Parathyroid adenoma (tissue), 2 donors: ENCODE data around the gene APOA4.

Experiments
- H2AFZ ChIP-seq: fragments of 300-600 bp; sonication (generic); one replicate; pipeline ENCODE4 v1.7.0; 2017; ENCODE audit warnings: antibody characterized with exemption, mild to moderate bottlenecking
- H3K27ac ChIP-seq: fragments of 300-600 bp; sonication (generic); one replicate; pipeline ENCODE4 v1.7.0; 2017
- H3K27me3 ChIP-seq: fragments of 300-600 bp; sonication (generic); one replicate; pipeline ENCODE4 v1.7.0; 2017; ENCODE audit warnings: low read length; ENCODE audit not compliant: control insufficient read depth, insufficient read depth
- H3K36me3 ChIP-seq: fragments of 300-600 bp; sonication (generic); one replicate; pipeline ENCODE4 v1.7.0; 2017; ENCODE audit warnings: low read length; ENCODE audit not compliant: control insufficient read depth, insufficient read depth
- H3K4me1 ChIP-seq: fragments of 300-600 bp; sonication (generic); one replicate; pipeline ENCODE4 v1.7.0; 2017; ENCODE audit warnings: control low read depth
- H3K4me2 ChIP-seq: fragments of 300-600 bp; sonication (generic); one replicate; pipeline ENCODE4 v1.7.0; 2017; ENCODE audit warnings: low read length
- H3K4me3 ChIP-seq: fragments of 300-600 bp; sonication (generic); one replicate; pipeline ENCODE4 v1.7.0; 2017; ENCODE audit warnings: low read depth, low read length
- H3K79me2 ChIP-seq: fragments of 300-600 bp; sonication (generic); one replicate; pipeline ENCODE4 v1.7.0; 2017; ENCODE audit warnings: control low read depth
- H3K9ac ChIP-seq: fragments of 300-600 bp; sonication (generic); one replicate; pipeline ENCODE4 v1.7.0; 2017; ENCODE audit warnings: mild to moderate bottlenecking
- H3K9me3 ChIP-seq: fragments of 300-600 bp; sonication (generic); one replicate; pipeline ENCODE4 v1.7.0; 2017; ENCODE audit warnings: low read length; ENCODE audit not compliant: control insufficient read depth
- CTCF ChIP-seq: fragments of 300-600 bp; sonication (generic); IDR thresholded peaks from one replicate; pipeline ENCODE4 v1.7.0; 2017; ENCODE audit warnings: antibody characterized with exemption, mild to moderate bottlenecking
- donor health status: primary hyperparathyroidism.

Gene APOA4

GRCh38 chr11:116829525-116830183, 6.5 kb upstream of the APOA4 start, which contains the start of gene APOC3:
TSS of gene APOC3 (plus strand) at chr11:116829907. CDS start at chr11:116830583, 676 bp downstream.
- Histone ChIP-seq H3K4me3 (no peak within 1 kb of the TSS), H2AFZ (no peak within 1 kb of the TSS), H3K79me2 (no peaks in the 10 kb centered on the region), H3K9ac (no peak within 1 kb of the TSS), H3K4me2 (no peak within 1 kb of the TSS), H3K9me3 (no peaks in the 10 kb centered on the region), H3K27ac (no peak within 1 kb of the TSS), H3K27me3 (no peaks in the 10 kb centered on the region), H3K4me1 (no peaks in the 10 kb centered on the region), H3K36me3 (no peaks in the 10 kb centered on the region)
- TF ChIP-seq CTCF: no peak

GRCh38 chr11:116828632-116829524, 5.8 kb upstream of the APOA4 start:
- H2AFZ ChIP-seq: no peak overlapping the region
- H3K4me1 ChIP-seq: no peaks in the 10 kb centered on the region
- no peak overlapping the region for H3K9ac ChIP-seq
- H3K36me3 ChIP-seq: no peaks in the 10 kb centered on the region
- H3K27ac ChIP-seq: no peak overlapping the region
- H3K4me3 ChIP-seq: no peak overlapping the region
- H3K27me3 ChIP-seq: no peaks in the 10 kb centered on the region
- H3K4me2 ChIP-seq: no peak overlapping the region
- no peak for TF ChIP-seq CTCF
- no peaks in the 10 kb centered on the region for H3K9me3 ChIP-seq
- H3K79me2 ChIP-seq: no peaks in the 10 kb centered on the region

GRCh38 chr11:116827461-116827860, 4.4 kb upstream of the APOA4 start:
- no peak overlapping the region for H3K4me3 ChIP-seq

GRCh38 chr11:116826751-116827431, 3.8 kb upstream of the APOA4 start:
- no peaks in the 10 kb centered on the region for H3K79me2 ChIP-seq
- H3K27me3 ChIP-seq: no peaks in the 10 kb centered on the region
- no peak overlapping the region for H3K4me3 ChIP-seq
- no peak overlapping the region for H3K27ac ChIP-seq
- H2AFZ ChIP-seq: no peak overlapping the region
- H3K9ac ChIP-seq: no peak overlapping the region
- no peaks in the 10 kb centered on the region for H3K36me3 ChIP-seq
- no peak for TF ChIP-seq CTCF
- H3K4me1 ChIP-seq: no peaks in the 10 kb centered on the region
- H3K9me3 ChIP-seq: no peaks in the 10 kb centered on the region
- H3K4me2 ChIP-seq: no peak overlapping the region

More at GRCh38 chr11:116827461-116827860, 4.4 kb upstream of the APOA4 start:
- TF ChIP-seq CTCF: no peak
- Histone ChIP-seq H3K79me2 (no peaks in the 10 kb centered on the region), H3K9ac (no peak overlapping the region), H3K27ac (no peak overlapping the region), H3K4me2 (no peak overlapping the region), H3K9me3 (no peaks in the 10 kb centered on the region), H3K36me3 (no peaks in the 10 kb centered on the region), H3K27me3 (no peaks in the 10 kb centered on the region), H3K4me1 (no peaks in the 10 kb centered on the region), H2AFZ (no peak overlapping the region)
